Left ventricle myocardium inferior (tissue), 1 donor: ENCODE measurements around the gene RPRD2. TPM values are rescaled to one million over a fixed set of nuclear protein-coding genes. Genes with fewer than 3 reads are reported as not detected.

Source experiments
- DNase-seq: peaks from one replicate; pipeline ENCODE4 v3.0.0-alpha.2; 2020
- H3K27ac ChIP-seq: fragments of 200-600 bp; replicated peaks from 2 replicates; pipeline ENCODE4 v1.8.0; 2021
- H3K27me3 ChIP-seq: fragments of 200-600 bp; 2 replicates; pipeline ENCODE4 v1.8.0; 2021; ENCODE audit warnings: low read depth
- H3K36me3 ChIP-seq: fragments of 200-600 bp; 2 replicates; pipeline ENCODE4 v1.8.0; 2021
- H3K4me1 ChIP-seq: fragments of 200-600 bp; 2 replicates; pipeline ENCODE4 v1.8.0; 2021
- H3K4me3 ChIP-seq: fragments of 200-600 bp; 2 replicates; pipeline ENCODE4 v1.8.0; 2021; ENCODE audit warnings: mild to moderate bottlenecking, moderate library complexity
- H3K9me3 ChIP-seq: fragments of 200-600 bp; replicated peaks from 2 replicates; pipeline ENCODE4 v1.8.0; 2021
- intact Hi-C: fragments of 100-400 bp; cut with micrococcal nuclease; formaldehyde crosslinking; loops from one replicate; pipeline ENCODE4 v1.11.0; 2022
- total RNA-seq: library from RNA; stranded (reverse); fragmentation: NEBNext Ultra II Directional; extraction: Animal tissue kit (Norgen Biotek cat#: 25700); gene quantifications from one replicate; pipeline ENCODE4 v1.2.1, GENCODE V29; 2021
- TF ChIP-seq, protein P1 (sequence below): fragments of 200-600 bp; IDR thresholded peaks from 2 replicates; pipeline ENCODE4 v1.8.0; 2021; ENCODE audit warnings: antibody characterized with exemption, mild to moderate bottlenecking, borderline replicate concordance
- donor health status: DM: no; HTN: yes; CAD: no; lungs with severe emphysema.

Gene RPRD2
- total RNA-seq, 1 donor from 2014 or later = 22.9 TPM

DNA sequence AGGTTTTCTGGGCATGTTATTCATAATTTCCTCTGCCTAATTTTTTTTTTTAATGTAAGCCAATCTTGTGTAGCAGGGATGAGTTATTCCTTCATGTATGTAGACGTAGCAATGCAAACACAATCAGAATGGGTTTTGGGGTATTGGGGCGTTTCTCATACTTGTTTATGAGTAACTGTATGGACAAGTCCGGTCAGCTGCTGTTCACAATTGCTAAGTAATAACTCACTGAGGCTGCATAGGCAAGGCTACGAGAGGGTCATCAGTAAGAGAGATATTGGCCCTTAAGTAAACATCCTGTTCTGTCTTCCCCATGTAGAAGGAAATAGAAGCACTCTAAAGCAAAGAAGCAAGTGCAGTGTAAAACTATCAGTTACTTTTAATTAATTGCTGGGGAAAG is 113.8 kb downstream of the RPRD2 start:
- DNase-seq = no peak
- H3K27me3 ChIP-seq = no peaks in the 10 kb centered on the region
- no peak overlapping the region for H3K4me3 ChIP-seq
- no peaks in the 10 kb centered on the region for H3K9me3 ChIP-seq
- intact Hi-C loops = loop anchor here (10.0 kb wide), 1 partner anchor 47 kb away; no protein-coding TSS in a partner anchor
- H3K36me3 ChIP-seq = peaks cover 6% of the 10 kb centered on the region
- peak overlapping the region; percentile 67 for H3K27ac ChIP-seq
- peaks cover 52% of the 10 kb centered on the region for H3K4me1 ChIP-seq
- TF ChIP-seq, protein P1, sequence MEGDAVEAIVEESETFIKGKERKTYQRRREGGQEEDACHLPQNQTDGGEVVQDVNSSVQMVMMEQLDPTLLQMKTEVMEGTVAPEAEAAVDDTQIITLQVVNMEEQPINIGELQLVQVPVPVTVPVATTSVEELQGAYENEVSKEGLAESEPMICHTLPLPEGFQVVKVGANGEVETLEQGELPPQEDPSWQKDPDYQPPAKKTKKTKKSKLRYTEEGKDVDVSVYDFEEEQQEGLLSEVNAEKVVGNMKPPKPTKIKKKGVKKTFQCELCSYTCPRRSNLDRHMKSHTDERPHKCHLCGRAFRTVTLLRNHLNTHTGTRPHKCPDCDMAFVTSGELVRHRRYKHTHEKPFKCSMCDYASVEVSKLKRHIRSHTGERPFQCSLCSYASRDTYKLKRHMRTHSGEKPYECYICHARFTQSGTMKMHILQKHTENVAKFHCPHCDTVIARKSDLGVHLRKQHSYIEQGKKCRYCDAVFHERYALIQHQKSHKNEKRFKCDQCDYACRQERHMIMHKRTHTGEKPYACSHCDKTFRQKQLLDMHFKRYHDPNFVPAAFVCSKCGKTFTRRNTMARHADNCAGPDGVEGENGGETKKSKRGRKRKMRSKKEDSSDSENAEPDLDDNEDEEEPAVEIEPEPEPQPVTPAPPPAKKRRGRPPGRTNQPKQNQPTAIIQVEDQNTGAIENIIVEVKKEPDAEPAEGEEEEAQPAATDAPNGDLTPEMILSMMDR = no peak

GRCh38 chr1:150479370-150479769 is 115.4 kb downstream of the RPRD2 start:
- no peaks in the 10 kb centered on the region for H3K36me3 ChIP-seq
- DNase-seq = no peak
- no peak overlapping the region for H3K27ac ChIP-seq
- no peaks in the 10 kb centered on the region for H3K9me3 ChIP-seq
- no peak overlapping the region for H3K4me3 ChIP-seq
- no peaks in the 10 kb centered on the region for H3K27me3 ChIP-seq
- TF ChIP-seq, protein P1 = no peak
- H3K4me1 ChIP-seq = peaks cover 39% of the 10 kb centered on the region
- intact Hi-C loops = loop anchor here (10.0 kb wide), 1 partner anchor 45 kb away; no protein-coding TSS in a partner anchor

DNA sequence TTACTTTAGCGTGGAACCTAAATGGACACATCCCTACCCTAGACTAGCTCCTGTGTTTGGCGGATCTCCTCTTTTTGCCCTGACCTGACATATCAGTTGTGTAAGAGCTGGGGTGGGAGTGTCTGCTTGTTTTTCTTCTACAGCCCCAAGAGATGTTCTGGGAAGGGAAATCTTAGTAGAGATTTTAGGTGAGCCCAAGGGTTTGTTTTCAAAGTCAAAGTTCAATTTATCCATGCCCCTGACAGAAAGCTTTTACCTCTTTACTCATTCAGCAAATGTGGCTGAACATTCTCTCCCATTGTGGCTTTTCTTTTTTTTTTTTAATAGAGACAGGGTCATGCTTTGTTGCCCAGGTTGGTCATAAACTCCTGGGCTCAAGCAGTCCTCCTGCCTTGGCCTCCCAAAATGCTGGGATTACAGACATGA is 116.0 kb downstream of the RPRD2 start:
- TF ChIP-seq, protein P1 = no peak
- Histone ChIP-seq H3K4me1 (peaks cover 33% of the 10 kb centered on the region), H3K9me3 (no peaks in the 10 kb centered on the region), H3K27ac (no peak overlapping the region), H3K27me3 (no peaks in the 10 kb centered on the region), H3K4me3 (no peak overlapping the region), H3K36me3 (no peaks in the 10 kb centered on the region)
- no peak for DNase-seq
- intact Hi-C loops = loop anchor here (10.0 kb wide), 1 partner anchor 45 kb away; no protein-coding TSS in a partner anchor

- intact Hi-C loops = no loop called here
- no peak overlapping the region for H3K27ac ChIP-seq
- DNase-seq = no peak
- TF ChIP-seq, protein P1 = no peak
- no peak overlapping the region for H3K4me3 ChIP-seq
- H3K4me1 ChIP-seq = peaks cover 15% of the 10 kb centered on the region
- no peaks in the 10 kb centered on the region for H3K27me3 ChIP-seq
- no peaks in the 10 kb centered on the region for H3K9me3 ChIP-seq
- H3K36me3 ChIP-seq = peaks cover 8% of the 10 kb centered on the region
These were observed 120.5 kb downstream of the RPRD2 start for GRCh38 chr1:150484431-150484830.

DNA sequence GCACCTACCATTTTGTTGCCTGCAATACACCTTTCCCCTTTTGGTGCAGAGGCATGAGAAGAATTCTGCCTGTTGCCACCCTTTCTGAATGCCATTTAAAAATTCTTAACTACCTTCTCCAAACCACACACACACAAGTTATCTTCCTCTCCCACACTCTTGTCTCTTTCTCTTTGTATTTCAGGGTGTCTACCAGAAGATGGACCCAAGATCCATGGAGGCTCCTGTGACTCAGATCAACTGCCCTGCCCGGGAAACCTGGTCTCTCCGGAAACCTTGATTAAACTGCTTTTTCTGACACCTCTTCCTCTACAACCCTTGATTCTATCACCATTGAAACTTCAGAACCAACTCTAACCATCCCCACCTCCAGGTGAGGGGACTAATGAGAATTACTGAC is 120.9 kb downstream of the RPRD2 start:
- DNase-seq = no peak
- no peaks in the 10 kb centered on the region for H3K27me3 ChIP-seq

More for the DNA sequence above, 120.9 kb downstream of the RPRD2 start:
- H3K9me3 ChIP-seq = no peaks in the 10 kb centered on the region
- H3K36me3 ChIP-seq = peaks cover 13% of the 10 kb centered on the region
- intact Hi-C loops = no loop called here
- no peak overlapping the region for H3K27ac ChIP-seq
- H3K4me3 ChIP-seq = no peak overlapping the region
- H3K4me1 ChIP-seq = peaks cover 15% of the 10 kb centered on the region
- TF ChIP-seq, protein P1 = no peak
